ENCODE data around the gene SUGCT.

- TF ChIP-seq POLR2A (IDR thresholded peaks at IDR 0.05) (no peak), POLR2AphosphoS5 (IDR thresholded peaks at IDR 0.05) (no peak)
- TF ChIP-seq, protein P1, sequence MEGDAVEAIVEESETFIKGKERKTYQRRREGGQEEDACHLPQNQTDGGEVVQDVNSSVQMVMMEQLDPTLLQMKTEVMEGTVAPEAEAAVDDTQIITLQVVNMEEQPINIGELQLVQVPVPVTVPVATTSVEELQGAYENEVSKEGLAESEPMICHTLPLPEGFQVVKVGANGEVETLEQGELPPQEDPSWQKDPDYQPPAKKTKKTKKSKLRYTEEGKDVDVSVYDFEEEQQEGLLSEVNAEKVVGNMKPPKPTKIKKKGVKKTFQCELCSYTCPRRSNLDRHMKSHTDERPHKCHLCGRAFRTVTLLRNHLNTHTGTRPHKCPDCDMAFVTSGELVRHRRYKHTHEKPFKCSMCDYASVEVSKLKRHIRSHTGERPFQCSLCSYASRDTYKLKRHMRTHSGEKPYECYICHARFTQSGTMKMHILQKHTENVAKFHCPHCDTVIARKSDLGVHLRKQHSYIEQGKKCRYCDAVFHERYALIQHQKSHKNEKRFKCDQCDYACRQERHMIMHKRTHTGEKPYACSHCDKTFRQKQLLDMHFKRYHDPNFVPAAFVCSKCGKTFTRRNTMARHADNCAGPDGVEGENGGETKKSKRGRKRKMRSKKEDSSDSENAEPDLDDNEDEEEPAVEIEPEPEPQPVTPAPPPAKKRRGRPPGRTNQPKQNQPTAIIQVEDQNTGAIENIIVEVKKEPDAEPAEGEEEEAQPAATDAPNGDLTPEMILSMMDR (IDR thresholded peaks at IDR 0.05), result no peak
Observed at GRCh38 chr7:40437936-40438634, 303.3 kb downstream of the SUGCT start.
